A673 (cell line): Measurements from ENCODE around the gene AGBL4. TPM values are rescaled to one million over a fixed set of nuclear protein-coding genes. Genes with fewer than 3 reads are reported as not detected.

Source experiments
- BruUV-seq: library from RNA; stranded (reverse); fragments of 400-500 nt; replicated peaks from 2 replicates; lab custom pipeline; 2021; lab: Mats Ljungman, UMichigan
- CTCF ChIA-PET: fragments of 300-600 bp; sonication (Branson Sonifier 250); formaldehyde crosslinking; loops from one replicate; lab custom pipeline; 2022; ENCODE audit warnings: antibody characterized with exemption; lab: Charles Lee
- POLR2A ChIA-PET: fragments of 300-600 bp; sonication (Branson Sonifier 250); formaldehyde crosslinking; loops from one replicate; lab custom pipeline; 2022; ENCODE audit warnings: antibody characterized with exemption; ENCODE audit not compliant: low non-redundant PET; lab: Charles Lee
- DNase-seq: peaks from one replicate; pipeline ENCODE4 v3.0.0-alpha.2; 2015; ENCODE audit warnings: low spot score
- H3K27ac ChIP-seq: fragments of 200-600 bp; sonication (generic); 2 replicates; pipeline ENCODE4 v1.5.1; 2016; ENCODE audit warnings: mixed run types, low read depth, mild to moderate bottlenecking, mixed read lengths, antibody characterized with exemption, low read length; ENCODE audit not compliant: poor library complexity, severe bottlenecking
- H3K27me3 ChIP-seq: fragments of 200-600 bp; sonication (generic); replicated peaks from 2 replicates; pipeline ENCODE4 v1.6.1; 2017; ENCODE audit warnings: mixed run types, low read depth, mild to moderate bottlenecking, mixed read lengths, antibody characterized with exemption, low read length; ENCODE audit not compliant: insufficient read depth, poor library complexity
- H3K36me3 ChIP-seq: fragments of 200-600 bp; sonication (generic); 2 replicates; pipeline ENCODE4 v1.6.1; 2016; ENCODE audit warnings: mixed run types, mild to moderate bottlenecking, mixed read lengths, antibody characterized with exemption, low read length; ENCODE audit not compliant: insufficient read depth, poor library complexity, severe bottlenecking
- H3K4me1 ChIP-seq: fragments of 200-600 bp; sonication (generic); 2 replicates; pipeline ENCODE4 v1.6.1; 2017; ENCODE audit warnings: mixed run types, mild to moderate bottlenecking, mixed read lengths, antibody characterized with exemption, low read length; ENCODE audit not compliant: insufficient read depth, poor library complexity, severe bottlenecking
- H3K4me3 ChIP-seq: fragments of 200-600 bp; sonication (generic); 2 replicates; pipeline ENCODE4 v1.5.1; 2016; ENCODE audit warnings: low read depth, mixed run types, mild to moderate bottlenecking, mixed read lengths, low read length; ENCODE audit not compliant: poor library complexity, severe bottlenecking
- H3K9me3 ChIP-seq: fragments of 200-600 bp; sonication (generic); 2 replicates; pipeline ENCODE4 v1.6.1; 2016; ENCODE audit warnings: mixed run types, low read depth, mild to moderate bottlenecking, mixed read lengths, antibody characterized with exemption, low read length; ENCODE audit not compliant: poor library complexity, severe bottlenecking
- CTCF ChIP-seq: fragments of 300-800, 200-600 bp; sonication (generic); conservative IDR thresholded peaks from 2 replicates; pipeline ENCODE4 v1.5.1; 2017; ENCODE audit warnings: low read depth, mild to moderate bottlenecking, antibody characterized with exemption, low read length, moderate library complexity, mixed read lengths
- EZH2 ChIP-seq: fragments of 200-600 bp; sonication (generic); IDR thresholded peaks from 2 replicates; pipeline ENCODE4 v1.6.1; 2017; ENCODE audit warnings: borderline replicate concordance, low read depth, mild to moderate bottlenecking, mixed read lengths, antibody characterized with exemption, low read length; ENCODE audit not compliant: poor library complexity, severe bottlenecking
- intact Hi-C: fragments of 100-400 bp; cut with micrococcal nuclease; formaldehyde crosslinking; loops from one replicate; pipeline ENCODE4 v1.10.0; 2022; ENCODE audit not compliant: unreplicated experiment
- total RNA-seq: library from RNA; stranded (reverse); gene quantifications from 2 replicates; pipeline ENCODE4 v1.2.3, GENCODE V29; 2021

The AGBL4 gene
- total RNA-seq, 1 experiment from 2014 or later = 0.32 TPM

DNA sequence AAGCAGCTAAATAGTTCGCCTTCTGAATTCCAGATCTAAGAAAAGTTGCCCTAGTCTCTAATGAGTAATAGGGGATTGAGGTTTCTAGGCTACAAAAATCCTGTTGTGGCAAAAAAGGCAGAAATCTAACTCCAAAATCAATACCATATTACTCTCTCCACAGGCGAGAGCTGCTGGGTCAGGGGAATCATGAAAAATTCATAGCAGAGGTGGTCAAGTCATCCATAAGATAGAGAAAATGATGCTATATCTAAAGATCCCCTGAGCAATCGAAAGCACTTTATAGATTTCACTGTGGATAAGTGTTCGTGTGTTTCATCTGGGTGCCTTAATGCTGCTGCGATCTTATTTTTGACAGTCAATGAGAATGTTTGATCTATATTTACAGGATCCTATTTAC is 417.7 kb downstream of the AGBL4 start:
- no peaks in the 10 kb centered on the region for H3K27me3 ChIP-seq
- no peaks in the 10 kb centered on the region for H3K36me3 ChIP-seq
- POLR2A ChIA-PET = no interaction called here
- no peak overlapping the region for H3K4me3 ChIP-seq
- TF ChIP-seq CTCF (no peak), EZH2 (no peak)
- no peak overlapping the region for H3K27ac ChIP-seq
- no peaks in the 10 kb centered on the region for H3K4me1 ChIP-seq
- CTCF ChIA-PET = no interaction called here
- BruUV-seq = no TSS peak
- intact Hi-C loops = no loop called here
- no peaks in the 10 kb centered on the region for H3K9me3 ChIP-seq
- DNase-seq = no peak

DNA sequence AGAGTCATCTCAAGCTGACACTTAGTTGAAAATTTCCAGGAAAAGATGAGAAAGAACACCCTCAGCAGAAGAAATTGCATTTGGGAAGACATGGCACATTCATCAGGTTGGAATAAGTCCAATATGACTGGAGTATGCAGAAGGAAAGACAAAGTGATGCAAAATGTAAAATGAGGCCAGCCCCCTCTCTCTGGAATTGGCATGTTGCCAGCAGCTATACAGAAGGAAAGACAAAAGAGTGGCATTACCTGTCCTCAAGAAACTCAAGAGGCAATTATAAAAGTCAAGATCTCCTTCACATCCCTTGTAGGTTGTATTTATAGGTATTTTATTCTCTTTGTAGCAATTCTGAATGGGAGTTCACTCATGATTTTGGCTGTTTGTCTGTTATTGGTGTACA is 426.3 kb downstream of the AGBL4 start:
- H3K36me3 ChIP-seq = no peaks in the 10 kb centered on the region
- no peak overlapping the region for H3K27ac ChIP-seq
- no peak for TF ChIP-seq CTCF
- TF ChIP-seq EZH2 = no peak
- no TSS peak for BruUV-seq
- H3K4me3 ChIP-seq = no peak overlapping the region
- no peaks in the 10 kb centered on the region for H3K4me1 ChIP-seq
- no peaks in the 10 kb centered on the region for H3K9me3 ChIP-seq
- ChIA-PET POLR2A (no interaction called here), CTCF (no interaction called here)
- intact Hi-C loops = no loop called here
- no peaks in the 10 kb centered on the region for H3K27me3 ChIP-seq
- no peak for DNase-seq

DNA sequence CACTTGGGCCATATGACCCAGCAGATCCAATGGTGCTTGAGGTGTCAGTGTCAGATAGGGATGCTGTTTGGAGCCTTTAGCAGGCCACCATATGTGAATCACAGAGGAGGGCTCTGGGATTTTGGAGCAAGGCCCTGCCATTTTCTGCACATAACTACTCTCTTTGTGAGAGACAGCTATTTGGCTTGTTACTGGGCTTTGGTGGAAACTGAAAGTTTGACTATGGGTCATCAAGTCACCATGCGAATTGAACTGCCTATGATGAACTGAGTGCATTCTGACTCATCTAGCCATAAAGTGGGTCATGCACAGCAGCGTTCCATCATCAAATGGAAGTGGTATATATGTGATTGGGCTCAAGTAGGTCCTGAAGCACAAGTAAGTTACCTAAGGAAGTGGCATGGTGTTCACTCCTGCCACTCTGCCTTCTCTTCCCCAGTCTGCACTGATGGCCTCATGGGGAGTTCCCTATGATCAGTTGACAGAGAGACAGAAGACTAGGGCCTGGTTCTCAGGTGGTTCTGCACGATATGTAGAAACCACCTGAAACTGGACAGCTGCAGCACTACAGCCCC is 447.3 kb downstream of the AGBL4 start:
- H3K27me3 ChIP-seq = no peaks in the 10 kb centered on the region
- no peak overlapping the region for H3K27ac ChIP-seq
- peaks cover 8% of the 10 kb centered on the region for H3K9me3 ChIP-seq
- CTCF ChIA-PET = no interaction called here
- no peak for TF ChIP-seq CTCF
- TF ChIP-seq EZH2 = no peak
- H3K4me3 ChIP-seq = no peak overlapping the region
- no peak for DNase-seq
- H3K4me1 ChIP-seq = no peaks in the 10 kb centered on the region
- no TSS peak for BruUV-seq
- intact Hi-C loops = no loop called here
- POLR2A ChIA-PET = no interaction called here
- no peaks in the 10 kb centered on the region for H3K36me3 ChIP-seq
